ENCODE measurements around the gene PRM3. TPM values are rescaled to one million over a fixed set of nuclear protein-coding genes. Genes with fewer than 3 reads are reported as not detected.

PRM3 gene
- total and polyA plus RNA-seq, 12 donors = not detected

- H3K9me3 ChIP-seq = no peaks in the 10 kb centered on the region
- TF ChIP-seq CTCF (IDR thresholded peaks at IDR 0.05) = no peak
- intact Hi-C loops (cut with DNase I) = loop anchor here (1.0 to 10.0 kb wide), 17 partner anchors 94 to 292 kb away; no protein-coding TSS in a partner anchor
- peak overlapping the region; percentile 42 to 93 (median 82) for H3K4me3 ChIP-seq
- DNase-seq (peak; percentile 63 to 76), ATAC-seq (peak; percentile 36 to 78 (median 61))
- peaks cover 0 to 34% (median 0%) of the 10 kb centered on the region in 9 donors for H3K36me3 ChIP-seq
- WGBS, 2 donors = 1% methylated on average over 32 of the region's 32 CpGs
- H3K4me1 ChIP-seq = peaks cover 15 to 63% (median 34%) of the 10 kb centered on the region in 9 donors
- H3K27ac ChIP-seq = peak overlapping the region; percentile 92 to 100 (median 98)
- H3K27me3 ChIP-seq = no peaks in the 10 kb centered on the region
These were observed 16.7 kb downstream of the PRM3 start for GRCh38 chr16:11256661-11257130.

- intact Hi-C loops (cut with DNase I) = loop anchor here (2.0 to 10.0 kb wide), 15 partner anchors 95 to 291 kb away; no protein-coding TSS in a partner anchor
- peak; percentile 77 to 90 (median 84) for ATAC-seq
- Histone ChIP-seq H3K4me3 (peak within 1 kb of the TSS; percentile 42 to 93 (median 82)), H3K27me3 (no peaks in the 10 kb centered on the region), H3K27ac (peak within 1 kb of the TSS; percentile 92 to 100 (median 98)), H3K9me3 (no peaks in the 10 kb centered on the region), H3K4me1 (peaks cover 15 to 66% (median 34%) of the 10 kb centered on the region in 9 donors), H3K36me3 (peaks cover 0 to 37% (median 0%) of the 10 kb centered on the region in 9 donors)
- DNase-seq = peak; percentile 84 to 88
- 0% methylated on average over 80 to 98 of the region's 100 CpGs for WGBS, 2 donors
- TF ChIP-seq CTCF (IDR thresholded peaks at IDR 0.05) = peak in 8 of 9 donors; percentile 68 to 96 (median 92)
These were observed 17.4 kb downstream of the PRM3 start, which contains the start of gene SOCS1 for GRCh38 chr16:11255737-11256660. SOCS1 (minus strand) TSS chr16:11256204; CDS start chr16:11255478, 726 bp downstream.

- 4 to 7% methylated on average over 102 to 105 of the region's 105 CpGs for WGBS, 2 donors
- peaks cover 15 to 66% (median 34%) of the 10 kb centered on the region in 9 donors for H3K4me1 ChIP-seq
These were observed 18.3 kb downstream of the PRM3 start for GRCh38 chr16:11254913-11255736.

More at GRCh38 chr16:11254913-11255736, 18.3 kb downstream of the PRM3 start:
- H3K27ac ChIP-seq = peak overlapping the region; percentile 92 to 100 (median 98)
- H3K9me3 ChIP-seq = no peaks in the 10 kb centered on the region
- peak in 2 of 9 donors; percentile 19 to 21 for TF ChIP-seq CTCF (IDR thresholded peaks at IDR 0.05)
- intact Hi-C loops (cut with DNase I) = loop anchor here in 9 of 10 donors (5.0 to 10.0 kb wide), 8 partner anchors 102 to 288 kb away; no protein-coding TSS in a partner anchor
- H3K36me3 ChIP-seq = peaks cover 0 to 37% (median 0%) of the 10 kb centered on the region in 9 donors
- DNase-seq = peak in 1 of 2 donors; percentile 41
- peak in 2 of 8 donors; percentile 1 to 7 for ATAC-seq
- peak overlapping the region; percentile 42 to 93 (median 82) for H3K4me3 ChIP-seq
- H3K27me3 ChIP-seq = no peaks in the 10 kb centered on the region

Measured in heart right ventricle (tissue), 16 donors.